GF-D8 (cell line): ENCODE data around the gene SCRN2.

Source experiments
- DNase-seq: peaks from one replicate; lab custom pipeline; 2025; lab: John Stamatoyannopoulos, UW

The SCRN2 gene

GRCh38 chr17:47846716-47847340, 5.8 kb upstream of the SCRN2 start:
- DNase-seq, result no peak

GRCh38 chr17:47845716-47846075, 4.6 kb upstream of the SCRN2 start:
- no peak for DNase-seq

- DNase-seq, result no peak
These were observed 4.0 kb upstream of the SCRN2 start for GRCh38 chr17:47844814-47845715.

- DNase-seq, result no peak
These were observed 3.2 kb upstream of the SCRN2 start for GRCh38 chr17:47844227-47844626.

GRCh38 chr17:47843391-47843730, 2.3 kb upstream of the SCRN2 start:
- DNase-seq, result no peak

GRCh38 chr17:47841488-47842291, 617 bp upstream of the SCRN2 start:
- DNase-seq, result no peak

- no peak for DNase-seq
These were observed 902 bp downstream of the SCRN2 start for GRCh38 chr17:47840001-47840741.

GRCh38 chr17:47839071-47839470, 2.0 kb downstream of the SCRN2 start:
- no peak for DNase-seq

- no peak for DNase-seq
These were observed 2.4 kb downstream of the SCRN2 start for GRCh38 chr17:47838636-47839035.

GRCh38 chr17:47837401-47838039, 3.6 kb downstream of the SCRN2 start:
- no peak for DNase-seq

- no peak for DNase-seq
These were observed 4.5 kb downstream of the SCRN2 start for GRCh38 chr17:47836601-47837000.

GRCh38 chr17:47834756-47835155, 6.3 kb downstream of the SCRN2 start:
- no peak for DNase-seq

- DNase-seq, result no peak
These were observed 9.1 kb downstream of the SCRN2 start for GRCh38 chr17:47831934-47832327.

- peak; percentile 78 for DNase-seq
These were observed 9.8 kb downstream of the SCRN2 start, which contains the start of the genes LRRC46 and MRPL10 for GRCh38 chr17:47831003-47831933. Gene LRRC46 (plus strand): TSS chr17:47831670. CDS start chr17:47831990, 320 bp downstream. Gene MRPL10 (minus strand): TSS chr17:47831541. CDS start chr17:47831511, 30 bp downstream.

GRCh38 chr17:47830396-47831002, 10.6 kb downstream of the SCRN2 start:
- no peak for DNase-seq

- no peak for DNase-seq
These were observed 11.2 kb downstream of the SCRN2 start for GRCh38 chr17:47829870-47830269.

GRCh38 chr17:47823519-47823918, 17.6 kb downstream of the SCRN2 start:
- DNase-seq, result no peak

- DNase-seq, result no peak
These were observed 18.3 kb downstream of the SCRN2 start for GRCh38 chr17:47822785-47823184.

GRCh38 chr17:47821424-47822391, 19.4 kb downstream of the SCRN2 start, which contains the start of gene OSBPL7:
Gene OSBPL7 (minus strand): TSS chr17:47821794. CDS start chr17:47820278, 1,516 bp downstream.
- DNase-seq, result peak; percentile 67
